Stimulated activated CD4-positive, alpha-beta T cell treated with anti-CD3 and anti-CD28 coated beads, Interleukin-15, amount 100 ng/mL, for 48 hours (primary cell): ENCODE data around the gene PDCD7.
"Not testable (repeated sequence)": the region's sequence is repeated elsewhere in the genome, so short reads cannot be mapped to it uniquely, and the experiment has no call there.

ENCODE experiments used
- DNase-seq, 2 donors: peaks; one replicate each; pipeline ENCODE4 v3.0.0-alpha.2; 2020; ENCODE audit warnings: low read depth in 2 of 2

The PDCD7 gene

DNA sequence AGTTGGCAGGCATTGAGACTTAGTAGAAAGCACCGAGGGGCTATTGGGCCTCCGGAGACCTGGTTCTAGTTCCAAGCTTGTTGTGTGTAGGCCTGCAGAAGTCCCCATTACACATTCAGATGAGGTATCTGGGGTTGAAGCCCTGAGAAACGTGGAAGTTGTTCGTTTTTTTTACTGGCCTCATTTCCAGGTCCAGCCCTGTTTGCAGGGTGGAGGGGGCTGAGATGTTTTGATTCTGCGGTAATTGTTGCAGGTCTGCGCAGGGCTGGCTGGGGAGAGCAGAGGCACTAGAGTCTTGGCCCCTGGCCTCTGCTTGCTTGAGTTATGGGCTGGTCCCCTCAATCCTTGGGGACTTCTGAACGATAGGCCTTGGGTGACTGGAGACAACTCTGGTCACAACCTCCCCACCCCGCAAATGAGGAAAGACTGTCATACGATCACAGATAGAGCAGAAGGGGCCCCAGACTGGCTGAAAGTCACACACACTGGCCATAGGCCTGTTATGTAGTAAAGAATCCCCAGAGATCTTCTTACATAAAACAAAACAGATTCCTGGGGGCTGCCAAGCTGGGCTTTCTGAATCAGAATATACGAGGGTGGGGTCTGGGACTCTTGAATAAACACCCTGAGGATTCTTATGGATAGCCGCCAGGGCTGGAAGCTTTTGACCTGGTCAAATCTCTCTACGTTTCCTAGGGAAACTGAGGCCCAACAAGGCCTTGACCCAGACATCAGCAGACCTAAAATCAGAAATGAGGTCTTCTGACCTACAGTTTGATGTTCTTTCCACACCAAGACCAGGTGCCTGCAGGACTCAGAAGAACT, 41.5 kb downstream of the PDCD7 start:
- no peak for DNase-seq

DNA sequence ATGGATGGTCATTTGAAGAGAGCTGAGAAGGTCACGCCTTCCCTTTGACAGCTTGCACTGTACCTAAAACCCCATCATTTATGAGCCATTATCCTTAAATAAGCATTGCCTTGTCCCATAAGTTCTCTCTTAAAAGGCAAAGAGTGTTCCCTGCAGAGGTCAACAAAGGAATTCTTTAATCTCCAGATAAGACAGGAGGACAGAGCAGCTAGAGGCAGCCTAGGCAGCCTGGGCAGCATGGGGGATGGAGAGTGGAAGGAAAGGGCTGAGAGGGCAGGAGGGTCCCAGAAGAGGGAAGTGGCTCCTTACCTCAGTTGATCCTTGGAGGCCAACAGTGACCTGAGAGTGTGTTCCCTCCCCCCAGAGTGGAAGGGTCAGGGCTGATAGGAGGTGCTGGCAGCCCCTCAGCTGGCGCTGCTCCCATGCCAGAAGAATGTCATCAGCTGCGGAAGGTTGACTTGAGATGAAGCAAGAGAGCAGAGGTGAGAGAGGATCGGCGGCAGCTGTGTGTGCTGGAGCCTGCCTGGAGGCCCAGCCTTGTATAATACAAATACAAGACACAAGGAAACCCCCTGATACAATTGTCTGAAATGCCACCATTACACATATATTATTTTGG, 44.3 kb downstream of the PDCD7 start:
- DNase-seq, result no peak

DNA sequence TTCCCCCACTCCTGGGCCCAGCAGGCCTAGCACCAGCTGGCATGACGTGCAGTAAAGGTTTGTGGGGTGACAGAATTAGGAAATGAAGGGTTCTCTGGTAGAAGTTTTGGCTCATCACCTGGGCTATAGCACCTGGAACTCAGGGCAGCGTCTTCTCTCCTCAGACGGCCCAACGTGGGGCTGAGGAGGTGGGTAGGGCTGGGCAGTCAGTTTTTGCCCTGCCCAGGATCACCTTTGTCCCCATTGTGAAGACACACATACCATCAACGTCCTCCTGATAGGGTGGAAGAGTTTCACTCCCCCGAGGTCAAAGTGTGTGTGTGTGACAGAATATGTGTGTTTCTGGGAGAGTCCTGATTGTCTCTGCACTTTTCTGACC, 45.0 kb downstream of the PDCD7 start:
- DNase-seq, result no peak

DNA sequence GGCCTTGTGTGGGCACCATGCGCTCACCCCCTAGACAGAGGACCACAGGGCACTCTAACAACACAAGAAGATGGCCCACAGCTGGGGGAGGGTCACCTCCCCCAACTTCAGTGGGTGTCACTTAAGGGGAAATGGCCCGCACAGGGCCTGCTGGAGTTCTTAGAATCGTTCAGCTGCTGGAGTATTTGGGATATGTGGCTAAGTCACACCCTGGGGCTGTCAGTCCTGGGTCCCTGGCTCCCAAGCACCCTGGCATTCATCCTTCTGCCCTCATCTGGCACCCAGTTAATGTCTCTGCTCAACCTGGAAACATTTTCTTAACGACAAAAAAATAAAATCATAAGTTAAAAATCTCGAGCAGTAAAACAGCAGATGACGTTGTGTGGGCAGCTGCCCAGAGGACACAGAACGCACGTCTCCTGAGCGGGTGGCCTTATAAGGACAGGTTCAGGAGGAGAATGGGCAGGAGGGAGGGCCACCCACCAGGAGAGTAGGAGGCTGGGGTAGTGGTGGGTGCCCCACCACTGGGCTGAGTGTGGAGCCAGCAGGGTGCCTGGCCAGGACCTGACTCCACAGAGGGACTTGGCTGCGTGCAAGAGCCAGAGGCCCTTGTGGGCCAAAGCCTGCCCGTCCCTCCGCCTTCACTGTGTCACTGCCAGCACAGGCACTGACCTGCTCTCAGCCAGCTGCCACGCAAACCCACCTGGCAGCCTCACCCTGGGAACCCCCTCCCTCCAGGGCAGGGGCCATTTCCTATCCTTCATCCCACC, 45.5 kb downstream of the PDCD7 start:
- no peak for DNase-seq

DNA sequence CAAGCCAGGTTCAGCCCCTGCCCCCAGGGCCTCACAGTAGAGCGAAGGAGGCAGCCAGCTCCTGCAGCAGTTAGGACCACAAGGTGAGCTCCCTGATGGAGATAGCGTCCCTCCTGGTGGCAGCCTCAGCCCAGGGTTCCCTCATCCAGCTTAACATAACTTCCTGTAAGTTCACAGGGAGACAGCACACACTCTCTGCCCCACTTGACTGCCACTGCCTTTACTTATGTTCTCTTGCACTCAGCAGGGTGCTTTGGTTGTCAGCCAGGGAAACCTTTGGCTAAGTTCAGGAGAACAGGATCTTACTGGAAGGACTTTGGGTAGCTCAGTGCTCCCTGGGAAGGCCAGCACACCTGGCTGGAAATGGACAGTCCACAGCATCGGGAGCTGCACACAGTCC, 46.2 kb downstream of the PDCD7 start:
- DNase-seq, result no peak

DNA sequence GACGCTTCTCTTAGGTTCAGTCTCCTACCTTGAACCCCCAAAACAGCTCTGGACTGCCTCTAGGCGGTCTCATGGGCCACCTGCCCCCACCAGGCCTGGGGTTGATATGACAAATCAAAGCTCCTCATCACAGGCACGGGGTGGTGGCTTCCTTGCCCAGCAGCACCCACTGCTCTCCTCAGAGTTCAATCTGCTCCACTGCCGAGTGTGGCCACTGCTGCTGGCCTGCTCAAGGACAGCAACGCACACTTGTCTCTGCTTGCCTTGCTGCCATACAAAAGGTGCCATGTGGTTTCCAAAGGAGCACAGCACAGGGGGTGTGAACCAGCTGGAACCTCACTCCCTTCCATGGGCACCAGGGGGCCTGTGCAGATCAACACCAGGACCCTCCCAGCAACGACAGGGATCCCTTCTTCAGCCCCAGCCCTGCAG, 46.9 kb downstream of the PDCD7 start:
- DNase-seq, result no peak

DNA sequence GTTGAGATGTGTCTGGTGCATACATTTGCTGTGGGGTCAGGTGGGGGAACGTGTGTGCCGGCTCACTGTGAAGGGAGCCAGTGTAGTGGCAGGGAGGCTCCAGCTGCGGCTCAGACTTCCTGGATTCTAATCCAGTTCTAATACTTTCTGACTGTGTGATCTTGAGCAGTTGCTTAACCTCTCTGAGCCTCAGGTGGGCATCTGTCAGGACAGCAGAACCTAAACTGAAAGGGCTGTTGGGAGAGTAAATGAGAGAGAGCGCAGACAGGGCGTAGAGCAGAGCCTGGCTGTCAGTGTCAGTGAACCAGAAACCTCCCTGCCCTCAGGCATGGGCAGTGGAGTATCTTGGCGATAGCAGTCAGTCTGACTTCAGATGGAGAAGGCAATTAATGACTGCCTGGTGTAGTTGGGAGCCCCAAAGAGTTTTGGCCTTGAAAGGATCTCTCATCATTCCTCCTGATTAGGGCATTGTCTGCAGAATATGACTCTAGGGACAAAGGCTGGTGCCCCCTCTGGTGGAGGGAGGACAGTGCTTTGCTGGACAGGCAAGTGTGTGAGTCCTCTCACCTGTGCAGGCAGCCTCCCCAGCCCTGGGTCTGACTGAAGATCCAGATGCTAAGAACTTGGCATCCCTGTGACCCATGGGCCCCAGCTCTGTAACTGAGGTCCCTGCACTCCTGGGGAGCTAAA, 47.5 kb downstream of the PDCD7 start:
- DNase-seq, result peak in 1 of 2 donors; percentile 10

DNA sequence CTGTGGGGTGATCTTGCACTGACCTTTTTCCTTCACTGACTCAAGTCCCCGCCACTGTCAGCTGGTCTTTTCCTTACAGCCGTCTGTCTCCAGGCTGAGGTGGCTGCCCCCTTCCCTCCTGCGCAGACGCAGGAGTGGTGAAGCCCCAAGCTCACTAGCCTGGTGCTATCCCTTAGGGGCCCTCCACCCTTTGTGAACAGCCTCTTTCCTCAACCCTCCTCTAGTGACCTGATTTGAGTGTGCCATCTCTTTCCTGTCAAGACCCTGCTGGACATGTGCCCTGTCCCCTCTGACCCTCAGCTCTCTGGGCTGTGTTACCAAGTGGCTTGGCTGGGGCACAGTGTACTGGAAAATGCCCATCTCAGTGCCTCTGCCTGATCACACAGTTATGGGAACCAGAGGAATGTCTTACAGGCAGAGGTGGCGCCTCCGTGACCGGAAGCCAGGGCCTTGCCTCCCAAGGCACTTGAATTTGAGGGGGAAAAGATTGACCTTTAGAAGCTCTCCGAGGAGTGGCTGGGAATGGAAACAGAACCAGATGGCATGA, 48.3 kb downstream of the PDCD7 start:
- DNase-seq, result no peak

DNA sequence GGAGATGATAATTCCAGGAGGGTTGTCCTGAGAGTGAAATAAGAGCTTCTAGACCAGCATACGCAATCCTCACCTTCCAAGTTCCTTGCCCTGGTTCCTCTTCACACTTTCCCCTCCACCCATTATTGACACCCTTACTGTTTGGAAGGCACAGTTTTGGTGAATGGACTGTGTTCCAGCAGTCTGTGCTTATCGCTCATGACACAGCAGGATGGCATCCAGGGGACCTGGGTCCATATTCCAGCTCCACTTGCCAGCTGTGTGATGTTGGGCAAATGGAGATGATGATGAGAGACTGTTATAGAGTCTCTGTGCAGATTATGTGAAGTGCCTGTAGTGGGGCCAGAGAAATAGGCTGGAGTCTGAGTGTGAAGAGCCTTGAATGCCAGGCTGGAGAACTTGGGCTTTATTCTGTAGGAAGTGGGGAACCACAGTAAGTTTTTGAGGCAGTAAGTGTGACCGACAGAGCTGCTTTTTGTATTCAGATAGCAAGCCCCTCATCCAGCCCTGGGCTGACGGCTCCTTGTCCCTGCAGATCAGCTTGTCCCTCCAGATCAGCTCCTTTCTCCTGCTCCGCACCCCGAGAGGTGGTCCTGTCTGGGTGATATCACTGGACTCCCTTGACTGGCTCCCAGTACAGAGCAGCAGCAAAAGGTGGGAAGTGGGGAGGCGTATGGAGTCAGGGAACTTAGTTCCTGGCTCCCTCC, 49.0 kb downstream of the PDCD7 start:
- DNase-seq, result no peak

DNA sequence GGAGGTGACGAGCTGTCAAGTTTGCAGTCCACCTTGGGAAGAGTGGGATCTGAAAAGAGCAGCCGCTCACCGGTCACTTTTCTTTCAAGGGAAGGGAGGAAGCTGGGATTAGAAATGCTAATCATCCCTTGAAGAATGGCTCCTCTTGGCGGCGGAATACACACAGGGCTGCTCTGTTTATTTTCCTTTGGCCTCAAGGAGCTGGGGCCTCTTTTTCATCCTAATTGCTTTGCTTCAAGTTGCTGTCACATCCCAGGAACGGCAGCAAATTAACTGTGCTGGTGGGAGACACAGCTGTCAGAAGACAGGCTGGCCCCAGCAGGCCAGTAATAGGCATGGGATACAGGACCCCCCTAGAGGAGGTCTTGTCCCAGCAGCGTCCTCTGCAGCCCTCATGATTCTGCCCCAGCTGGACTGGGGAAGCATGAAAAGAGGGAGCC, 50.3 kb downstream of the PDCD7 start:
- DNase-seq, result no peak

DNA sequence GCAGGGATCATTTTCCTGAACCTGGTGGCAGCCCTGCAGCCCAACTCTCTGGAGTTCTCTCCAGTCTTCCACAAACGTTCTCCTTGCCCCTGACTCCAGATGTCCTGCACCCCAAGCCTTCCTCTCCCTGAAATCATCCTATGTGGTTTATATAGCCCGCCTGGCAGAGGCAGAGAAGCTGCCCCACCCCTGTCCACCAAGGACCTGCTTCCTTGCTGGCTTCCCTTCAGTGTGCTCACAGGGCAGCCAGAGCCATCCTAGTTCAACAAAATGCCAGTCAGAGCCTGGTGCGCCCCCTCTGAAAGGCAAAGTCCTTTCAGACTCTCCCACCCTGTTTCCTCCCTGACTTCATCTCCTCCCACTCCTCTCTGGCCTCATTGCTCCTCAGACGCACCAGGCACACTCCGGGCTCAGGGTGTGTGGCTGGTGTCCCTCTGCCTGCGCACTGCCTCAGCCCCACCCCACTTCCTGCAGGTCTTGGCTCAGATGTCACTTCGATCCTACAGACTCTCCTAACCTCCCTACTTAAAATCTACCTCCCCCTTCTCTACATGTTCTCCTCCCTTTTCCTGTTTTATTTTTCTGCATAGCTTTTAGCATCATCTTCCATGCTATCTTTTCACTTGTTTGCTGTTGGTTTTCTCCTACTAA, 51.2 kb downstream of the PDCD7 start:
- no peak for DNase-seq

DNA sequence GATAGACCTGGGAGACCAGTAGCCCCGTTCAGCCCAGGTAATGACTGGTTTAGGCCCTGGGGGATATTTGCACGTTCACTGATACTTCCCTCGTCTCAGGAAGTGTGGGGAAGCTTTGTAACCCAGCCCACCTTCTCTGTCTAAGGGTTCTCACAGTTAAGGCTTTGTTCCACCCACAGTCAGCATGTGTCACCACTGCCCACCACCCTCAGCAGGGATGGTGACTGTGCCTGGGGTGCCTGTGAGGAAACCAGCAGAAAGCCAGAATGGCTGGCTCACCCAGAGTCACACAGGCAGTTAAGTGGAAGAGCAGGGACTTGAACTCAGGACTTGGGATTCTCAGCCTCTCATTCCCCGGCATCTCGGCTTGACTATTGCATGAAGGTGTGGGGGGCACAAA, 51.9 kb downstream of the PDCD7 start:
- peak; percentile 16 to 20 for DNase-seq

DNA sequence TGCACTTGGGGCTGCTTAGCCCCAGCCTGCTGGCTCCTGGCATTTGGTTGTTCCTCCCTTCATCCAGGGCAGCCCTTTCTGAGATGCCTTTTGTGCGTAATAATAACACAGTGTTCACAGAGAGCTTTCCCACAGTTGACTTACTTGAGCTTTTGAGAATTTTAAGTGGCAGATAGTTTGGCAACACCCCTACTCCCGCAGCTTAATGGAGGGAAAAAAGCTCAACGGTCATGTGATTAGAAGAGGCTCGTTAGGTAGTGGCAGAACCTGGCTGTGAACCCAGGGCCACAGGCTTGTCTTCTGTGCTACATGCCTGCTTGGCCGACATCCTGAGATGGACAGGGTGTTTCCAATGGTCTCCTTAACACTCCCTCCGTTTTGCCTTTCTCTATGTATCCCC, 52.3 kb downstream of the PDCD7 start:
- no peak for DNase-seq

DNA sequence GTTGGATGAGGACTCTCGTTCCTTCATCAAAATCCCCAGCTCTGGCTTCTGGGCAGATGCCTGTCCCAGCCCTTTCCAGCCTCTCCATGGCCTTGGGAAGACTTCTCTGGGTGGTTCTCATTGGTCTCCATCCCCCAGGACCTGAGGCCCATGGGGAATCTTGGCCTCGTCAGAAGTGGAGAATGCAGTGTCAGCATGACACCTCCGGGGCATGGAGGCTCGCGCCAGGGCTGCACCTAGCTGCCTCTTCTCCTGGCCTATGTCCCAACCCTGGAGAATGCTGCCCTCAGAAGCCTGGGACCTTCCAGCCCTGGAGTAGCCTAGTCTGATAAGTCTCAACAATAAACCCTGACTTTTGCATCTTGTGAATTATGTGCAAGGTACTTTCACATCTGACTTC, 54.0 kb downstream of the PDCD7 start:
- DNase-seq, result no peak

DNA sequence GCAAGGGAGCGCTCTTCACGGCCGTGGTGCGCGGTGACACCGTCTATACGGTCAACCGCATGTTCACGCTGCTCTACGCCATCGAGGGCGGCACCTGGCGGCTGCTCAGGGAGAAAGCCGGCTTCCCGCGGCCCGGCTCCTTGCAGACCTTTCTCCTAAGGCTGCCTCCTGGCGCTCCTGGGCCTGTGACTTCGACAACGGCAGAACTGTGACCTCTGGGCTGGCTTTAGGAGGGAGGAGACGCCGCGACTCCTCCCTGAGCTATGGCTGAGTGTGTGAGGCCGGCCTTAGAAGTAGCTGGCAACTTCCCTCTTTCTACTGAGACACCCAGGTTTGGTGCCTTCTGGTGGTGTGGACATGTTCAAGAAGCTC, 55.6 kb downstream of the PDCD7 start:
- DNase-seq, result peak; percentile 28 to 48

DNA sequence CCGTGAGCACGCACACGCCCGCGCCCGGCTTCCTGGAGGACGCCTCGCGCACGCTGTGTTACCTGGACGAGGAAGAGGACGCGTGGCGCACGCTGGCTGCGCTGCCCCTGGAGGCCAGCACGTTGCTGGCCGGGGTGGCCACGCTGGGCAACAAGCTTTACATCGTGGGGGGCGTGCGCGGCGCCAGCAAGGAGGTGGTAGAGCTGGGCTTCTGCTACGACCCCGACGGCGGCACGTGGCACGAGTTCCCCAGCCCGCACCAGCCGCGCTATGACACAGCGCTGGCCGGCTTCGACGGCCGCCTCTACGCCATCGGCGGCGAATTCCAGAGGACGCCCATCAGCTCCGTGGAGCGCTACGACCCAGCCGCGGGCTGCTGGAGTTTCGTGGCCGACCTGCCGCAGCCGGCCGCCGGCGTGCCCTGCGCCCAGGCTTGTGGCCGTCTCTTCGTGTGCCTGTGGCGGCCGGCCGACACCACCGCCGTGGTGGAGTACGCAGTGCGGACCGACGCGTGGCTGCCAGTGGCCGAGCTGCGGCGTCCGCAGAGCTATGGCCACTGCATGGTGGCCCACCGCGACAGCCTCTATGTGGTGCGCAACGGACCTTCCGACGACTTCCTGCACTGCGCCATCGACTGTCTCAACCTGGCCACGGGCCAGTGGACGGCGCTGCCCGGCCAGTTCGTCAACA, 56.2 kb downstream of the PDCD7 start:
- DNase-seq, result no peak

DNA sequence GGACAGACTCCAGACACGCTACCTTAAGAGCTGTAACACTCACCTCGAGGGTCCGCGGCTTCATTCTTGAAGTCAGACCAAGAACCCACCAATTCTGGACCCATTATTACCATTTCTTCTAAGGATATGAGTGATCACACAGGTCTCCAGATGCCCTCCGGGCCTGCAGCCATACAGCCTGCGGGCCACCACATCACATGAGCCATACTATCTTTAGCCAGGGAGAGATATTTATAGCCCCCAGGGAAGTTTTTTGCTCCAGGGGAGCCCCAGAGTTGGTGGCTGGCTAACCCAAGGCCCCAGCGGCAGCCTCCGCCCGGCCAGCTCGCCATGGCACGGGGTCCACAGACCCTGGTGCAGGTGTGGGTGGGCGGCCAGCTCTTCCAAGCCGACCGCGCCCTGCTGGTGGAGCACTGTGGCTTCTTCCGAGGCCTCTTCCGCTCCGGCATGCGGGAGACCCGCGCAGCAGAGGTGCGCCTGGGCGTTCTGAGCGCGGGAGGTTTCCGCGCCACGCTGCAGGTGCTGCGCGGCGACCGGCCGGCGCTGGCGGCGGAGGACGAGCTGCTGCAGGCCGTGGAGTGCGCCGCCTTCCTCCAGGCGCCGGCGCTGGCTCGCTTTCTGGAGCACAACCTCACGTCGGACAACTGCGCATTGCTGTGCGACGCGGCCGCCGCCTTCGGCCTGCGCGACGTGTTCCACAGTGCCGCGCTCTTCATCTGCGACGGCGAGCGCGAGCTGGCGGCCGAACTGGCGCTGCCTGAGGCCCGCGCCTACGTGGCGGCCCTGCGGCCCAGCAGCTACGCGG, 56.9 kb downstream of the PDCD7 start, which contains the start of gene KBTBD13:
KBTBD13 (plus strand) TSS at position 261 of the 805 bp plus-strand sequence; CDS start at position 331, 70 bp downstream.
- DNase-seq, result no peak

DNA sequence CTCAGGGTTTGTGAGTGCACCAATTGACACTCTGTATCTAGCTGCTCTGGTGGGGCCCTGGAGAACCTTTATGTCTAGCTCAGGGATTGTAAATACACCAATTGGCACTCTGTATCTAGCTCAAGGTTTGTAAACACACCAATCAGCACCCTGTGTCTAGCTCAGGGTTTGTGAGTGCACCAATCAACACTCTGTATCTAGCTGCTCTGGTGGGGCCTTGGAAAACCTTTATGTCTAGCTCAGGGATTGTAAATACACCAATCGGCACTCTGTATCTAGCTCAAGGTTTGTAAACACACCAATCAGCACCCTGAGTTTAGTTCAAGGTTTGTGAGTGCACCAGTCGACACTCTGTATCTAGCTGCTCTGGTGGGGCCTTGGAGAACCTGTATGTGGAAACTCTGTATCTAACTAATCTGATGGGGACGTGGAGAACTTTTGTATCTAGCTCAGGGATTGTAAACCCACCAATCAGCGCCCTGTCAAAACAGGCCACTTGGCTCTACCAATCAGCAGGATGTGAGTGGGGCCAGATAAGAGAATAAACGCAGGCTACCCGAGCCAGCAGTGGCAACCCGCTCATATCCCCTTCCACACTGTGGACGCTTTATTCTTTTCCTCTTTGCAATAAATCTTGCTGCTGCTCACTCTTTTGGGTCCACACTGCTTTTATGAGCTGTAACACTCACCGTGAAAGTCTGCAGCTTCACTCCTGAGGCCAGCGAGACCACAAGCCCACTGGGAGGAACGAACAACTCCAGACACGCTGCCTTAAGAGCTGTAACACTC, 57.8 kb downstream of the PDCD7 start:
- DNase-seq, result not testable (repeated sequence)
